K562 (cell line): ENCODE data around the gene TXLNG. TPM values are rescaled to one million over a fixed set of nuclear protein-coding genes. Genes with fewer than 3 reads are reported as not detected.

Source experiments
- E4F1 ChIP-seq: fragments of 250-450 bp; sonication (Bioruptor Pico); IDR thresholded peaks from 2 replicates; pipeline ENCODE4 v1.5.0; 2021; ENCODE audit warnings: mild to moderate bottlenecking, borderline replicate concordance
- FOXA3 ChIP-seq, 2 experiments: fragments of 450-650 bp in 1 of 2; sonication (generic) in 1 of 2; formaldehyde crosslinking; IDR thresholded peaks in 1 of 2; conservative IDR thresholded peaks in 1 of 2; 2 replicates each; pipeline versions ENCODE4 v1.4.0 to v1.8.0; 2020 to 2022; ENCODE audit warnings: mild to moderate bottlenecking in 2 of 2, missing genetic modification reagents in 1 of 2
- HMG20B ChIP-seq: fragments of 250-450 bp; sonication (Bioruptor Pico); IDR thresholded peaks from 2 replicates; pipeline ENCODE4 v1.5.0; 2021; ENCODE audit warnings: mild to moderate bottlenecking
- polyA plus RNA-seq, 8 experiments: library from polyadenylated mRNA; depleted of rRNA in 4 of 8; stranded (reverse) in 5 of 8; unstranded in 3 of 8; fragments of >200 nt; fragmentation: Nextera tagmentation in 2 of 8; fragmentation: Illumina TruSeq in 1 of 8; extraction: Ambion mirVana in 2 of 8; extraction: Trizol in 1 of 8; gene quantifications; 2 replicates each; pipeline versions ENCODE4 v1.2.1 to v1.2.3, GENCODE V29; 2011 to 2014; ENCODE audit warnings: inconsistent platforms in 1 of 8, missing spikeins in 1 of 8
- total RNA-seq, 7 experiments: library from RNA; depleted of rRNA in 6 of 7; stranded (reverse); fragments of >200 nt in 6 of 7; fragmentation: Illumina TruSeq in 2 of 7; extraction: Trizol in 2 of 7; gene quantifications; 2 replicates each; pipeline versions ENCODE4 v1.2.1 to v1.2.3, GENCODE V29; 2011 to 2021; ENCODE audit warnings: low replicate concordance in 1 of 7

TXLNG gene
- total and polyA plus RNA-seq, 9 of the 15 experiments (the other 6 are each of a cell fraction or from before 2014, with no cell fraction given): 13.1 to 47.0 (median 31.6) TPM

- no peak for TF ChIP-seq E4F1 (CRISPR knock-in tag)
- no peak for TF ChIP-seq HMG20B (CRISPR knock-in tag)
- no peak for TF ChIP-seq FOXA3 (CRISPR knock-in tag; conservative IDR thresholded peaks at IDR 0.05 in 1 of 2, IDR thresholded peaks at IDR 0.05 in 1 of 2)
These were observed 773 bp upstream of the TXLNG start (continued) for GRCh38 chrX:16785247-16786138.
